Measurements from ENCODE around the gene KRTAP9-9. TPM values are rescaled to one million over a fixed set of nuclear protein-coding genes. Genes with fewer than 3 reads are reported as not detected.

Gene KRTAP9-9
- total RNA-seq, 1 donor from 2014 or later: not detected

Other genes starting within 250 kb of the KRTAP9-9 start
- 1.7 TPM in 1 of 2 replicates, not detected in the other for gene KRTAP3-1, start 246.3 kb upstream of the KRTAP9-9 start, total RNA-seq (ENCODE audit: low replicate concordance)
- not detected in 2 replicates for gene KRTAP1-5, start 228.2 kb upstream of the KRTAP9-9 start, total RNA-seq (ENCODE audit: low replicate concordance)
- not detected in 2 replicates for gene KRTAP1-4, start 225.2 kb upstream of the KRTAP9-9 start, total RNA-seq (ENCODE audit: low replicate concordance)
- gene KRTAP1-3, start 220.5 kb upstream of the KRTAP9-9 start, total RNA-seq (ENCODE audit: low replicate concordance): not detected in 2 replicates
- gene KRTAP1-1, start 213.9 kb upstream of the KRTAP9-9 start, total RNA-seq (ENCODE audit: low replicate concordance): not detected in 2 replicates
- gene KRTAP2-1, start 208.1 kb upstream of the KRTAP9-9 start, total RNA-seq (ENCODE audit: low replicate concordance): not detected in 2 replicates
- gene KRTAP2-2, start 200.2 kb upstream of the KRTAP9-9 start, total RNA-seq (ENCODE audit: low replicate concordance): not detected in 2 replicates
- 0.98 TPM in 1 of 2 replicates, not detected in the other for gene KRTAP2-3, start 195.3 kb upstream of the KRTAP9-9 start, total RNA-seq (ENCODE audit: low replicate concordance)
- not detected in 2 replicates for gene KRTAP2-4, start 189.5 kb upstream of the KRTAP9-9 start, total RNA-seq (ENCODE audit: low replicate concordance)
- not detected in 2 replicates for gene KRTAP4-7, start 171.2 kb upstream of the KRTAP9-9 start, total RNA-seq (ENCODE audit: low replicate concordance)
- gene KRTAP4-8, start 157.2 kb upstream of the KRTAP9-9 start, total RNA-seq (ENCODE audit: low replicate concordance): not detected in 2 replicates
- gene KRTAP4-16, start 153.2 kb upstream of the KRTAP9-9 start, total RNA-seq (ENCODE audit: low replicate concordance): not detected in 2 replicates
- gene KRTAP4-9, start 150.0 kb upstream of the KRTAP9-9 start, total RNA-seq (ENCODE audit: low replicate concordance): not detected in 2 replicates
- gene KRTAP4-11, start 137.0 kb upstream of the KRTAP9-9 start, total RNA-seq (ENCODE audit: low replicate concordance): not detected in 2 replicates
- not detected in 2 replicates for gene KRTAP4-12, start 131.2 kb upstream of the KRTAP9-9 start, total RNA-seq (ENCODE audit: low replicate concordance)
- not detected in 2 replicates for gene KRTAP4-6, start 114.8 kb upstream of the KRTAP9-9 start, total RNA-seq (ENCODE audit: low replicate concordance)
- gene KRTAP4-5, start 105.6 kb upstream of the KRTAP9-9 start, total RNA-seq (ENCODE audit: low replicate concordance): not detected in 2 replicates
- gene KRTAP4-4, start 94.6 kb upstream of the KRTAP9-9 start, total RNA-seq (ENCODE audit: low replicate concordance): not detected in 2 replicates
- gene KRTAP4-3, start 87.2 kb upstream of the KRTAP9-9 start, total RNA-seq (ENCODE audit: low replicate concordance): not detected in 2 replicates
- gene KRTAP4-2, start 77.2 kb upstream of the KRTAP9-9 start, total RNA-seq (ENCODE audit: low replicate concordance): not detected in 2 replicates
- gene KRTAP4-1, start 70.5 kb upstream of the KRTAP9-9 start, total RNA-seq (ENCODE audit: low replicate concordance): not detected in 2 replicates
- not detected in 2 replicates for gene KRTAP9-1, start 65.5 kb upstream of the KRTAP9-9 start, total RNA-seq (ENCODE audit: low replicate concordance)
- gene KRTAP9-2, start 28.7 kb upstream of the KRTAP9-9 start, total RNA-seq (ENCODE audit: low replicate concordance): not detected in 2 replicates
- gene KRTAP9-3, start 22.9 kb upstream of the KRTAP9-9 start, total RNA-seq (ENCODE audit: low replicate concordance): not detected in 2 replicates
- gene KRTAP9-8, start 17.4 kb upstream of the KRTAP9-9 start, total RNA-seq (ENCODE audit: low replicate concordance): not detected in 2 replicates
- not detected in 2 replicates for gene KRTAP9-4, start 5.7 kb upstream of the KRTAP9-9 start, total RNA-seq (ENCODE audit: low replicate concordance)
- gene KRTAP9-6, start 10.0 kb downstream of the KRTAP9-9 start, total RNA-seq (ENCODE audit: low replicate concordance): not detected in 2 replicates
- not detected in 2 replicates for gene KRTAP9-7, start 20.3 kb downstream of the KRTAP9-9 start, total RNA-seq (ENCODE audit: low replicate concordance)
- not detected in 2 replicates for gene KRTAP29-1, start 47.5 kb downstream of the KRTAP9-9 start, total RNA-seq (ENCODE audit: low replicate concordance)
- gene KRTAP16-1, start 53.9 kb downstream of the KRTAP9-9 start, total RNA-seq (ENCODE audit: low replicate concordance): not detected in 2 replicates
- not detected in 2 replicates for gene KRTAP17-1, start 60.3 kb downstream of the KRTAP9-9 start, total RNA-seq (ENCODE audit: low replicate concordance)
- 0.24 and 1.9 TPM in 2 replicates for gene KRT33A, start 95.4 kb downstream of the KRTAP9-9 start, total RNA-seq (ENCODE audit: low replicate concordance)
- not detected in 2 replicates for gene KRT33B, start 114.4 kb downstream of the KRTAP9-9 start, total RNA-seq (ENCODE audit: low replicate concordance)
- not detected in 2 replicates for gene KRT34, start 126.9 kb downstream of the KRTAP9-9 start, total RNA-seq (ENCODE audit: low replicate concordance)
- 0.79 TPM in 1 of 2 replicates, not detected in the other for gene KRT31, start 142.2 kb downstream of the KRTAP9-9 start, total RNA-seq (ENCODE audit: low replicate concordance)
- gene KRT37, start 169.2 kb downstream of the KRTAP9-9 start, total RNA-seq (ENCODE audit: low replicate concordance): not detected in 2 replicates
- not detected in 2 replicates for gene KRT38, start 185.6 kb downstream of the KRTAP9-9 start, total RNA-seq (ENCODE audit: low replicate concordance)
- 0.17 and 0.83 TPM in 2 replicates for gene KRT32, start 212.0 kb downstream of the KRTAP9-9 start, total RNA-seq (ENCODE audit: low replicate concordance)
- not detected in 2 replicates for gene KRT35, start 225.8 kb downstream of the KRTAP9-9 start, total RNA-seq (ENCODE audit: low replicate concordance)
- gene KRT36, start 234.5 kb downstream of the KRTAP9-9 start, total RNA-seq (ENCODE audit: low replicate concordance): 0.17 and 0.83 TPM in 2 replicates

Measured in type B pancreatic cell (in vitro differentiated cells).